ENCODE results near the gene PHIP. TPM values are rescaled to one million over a fixed set of nuclear protein-coding genes. Genes with fewer than 3 reads are reported as not detected.

PHIP gene
- total RNA-seq, 1 donor from 2014 or later = 44.6 TPM

DNA sequence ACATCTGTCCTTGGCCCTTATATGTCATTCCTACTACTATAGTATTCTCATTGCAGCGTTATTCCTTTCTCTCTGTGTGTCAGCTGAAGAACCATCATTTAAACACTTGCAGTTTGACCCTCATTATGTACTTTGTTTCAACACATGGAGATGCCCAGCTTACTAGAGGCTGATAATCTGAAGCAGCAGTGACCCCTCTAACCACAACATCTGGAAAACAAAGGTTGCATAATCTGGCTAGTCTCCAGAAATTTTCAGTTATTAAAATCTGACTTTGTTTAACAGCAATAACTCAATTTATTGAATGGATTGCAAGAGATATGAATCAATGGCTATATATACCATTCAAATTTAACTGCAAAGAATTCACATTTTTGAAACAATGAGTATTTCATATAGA is 6.6 kb upstream of the PHIP start:
- TF ChIP-seq, protein P1, sequence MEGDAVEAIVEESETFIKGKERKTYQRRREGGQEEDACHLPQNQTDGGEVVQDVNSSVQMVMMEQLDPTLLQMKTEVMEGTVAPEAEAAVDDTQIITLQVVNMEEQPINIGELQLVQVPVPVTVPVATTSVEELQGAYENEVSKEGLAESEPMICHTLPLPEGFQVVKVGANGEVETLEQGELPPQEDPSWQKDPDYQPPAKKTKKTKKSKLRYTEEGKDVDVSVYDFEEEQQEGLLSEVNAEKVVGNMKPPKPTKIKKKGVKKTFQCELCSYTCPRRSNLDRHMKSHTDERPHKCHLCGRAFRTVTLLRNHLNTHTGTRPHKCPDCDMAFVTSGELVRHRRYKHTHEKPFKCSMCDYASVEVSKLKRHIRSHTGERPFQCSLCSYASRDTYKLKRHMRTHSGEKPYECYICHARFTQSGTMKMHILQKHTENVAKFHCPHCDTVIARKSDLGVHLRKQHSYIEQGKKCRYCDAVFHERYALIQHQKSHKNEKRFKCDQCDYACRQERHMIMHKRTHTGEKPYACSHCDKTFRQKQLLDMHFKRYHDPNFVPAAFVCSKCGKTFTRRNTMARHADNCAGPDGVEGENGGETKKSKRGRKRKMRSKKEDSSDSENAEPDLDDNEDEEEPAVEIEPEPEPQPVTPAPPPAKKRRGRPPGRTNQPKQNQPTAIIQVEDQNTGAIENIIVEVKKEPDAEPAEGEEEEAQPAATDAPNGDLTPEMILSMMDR (conservative IDR thresholded peaks at IDR 0.05) = no peak
- no peak for DNase-seq (ENCODE audit: extremely low spot score, unreplicated experiment)
- Mint-ChIP-seq H3K27ac (no peak overlapping the region), H3K36me3 (no peaks in the 10 kb centered on the region), H3K4me1 (ENCODE audit: unreplicated experiment) (peaks cover 7% of the 10 kb centered on the region), H3K27me3 (peaks cover 7% of the 10 kb centered on the region), H3K9me3 (no peaks in the 10 kb centered on the region), H3K4me3 (no peak overlapping the region)

DNA sequence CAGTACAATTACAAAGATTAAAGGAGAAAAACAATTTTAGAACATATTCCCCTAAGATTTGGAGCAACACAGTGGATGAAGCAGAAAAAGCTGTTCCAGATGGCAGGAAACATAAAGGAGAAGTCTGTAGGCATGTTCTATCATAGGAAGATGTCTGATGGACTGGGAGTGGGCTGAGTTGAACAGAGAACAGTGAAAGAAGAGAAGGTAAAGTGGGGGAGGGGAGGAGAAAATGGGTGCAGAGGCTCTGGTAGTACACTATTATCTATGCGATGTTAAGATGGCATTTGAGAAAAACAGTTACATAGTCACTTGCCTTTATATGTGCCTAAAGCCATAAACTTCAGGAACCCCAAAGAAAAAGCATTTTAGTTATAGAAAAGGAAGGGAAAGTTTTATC is 4.2 kb upstream of the PHIP start:
- Mint-ChIP-seq H3K27ac (no peak overlapping the region), H3K4me3 (no peak overlapping the region), H3K27me3 (peaks cover 8% of the 10 kb centered on the region), H3K4me1 (ENCODE audit: unreplicated experiment) (peaks cover 9% of the 10 kb centered on the region), H3K36me3 (no peaks in the 10 kb centered on the region), H3K9me3 (no peaks in the 10 kb centered on the region)
- TF ChIP-seq, protein P1 (conservative IDR thresholded peaks at IDR 0.05) = no peak
- DNase-seq (ENCODE audit: extremely low spot score, unreplicated experiment) = no peak

DNA sequence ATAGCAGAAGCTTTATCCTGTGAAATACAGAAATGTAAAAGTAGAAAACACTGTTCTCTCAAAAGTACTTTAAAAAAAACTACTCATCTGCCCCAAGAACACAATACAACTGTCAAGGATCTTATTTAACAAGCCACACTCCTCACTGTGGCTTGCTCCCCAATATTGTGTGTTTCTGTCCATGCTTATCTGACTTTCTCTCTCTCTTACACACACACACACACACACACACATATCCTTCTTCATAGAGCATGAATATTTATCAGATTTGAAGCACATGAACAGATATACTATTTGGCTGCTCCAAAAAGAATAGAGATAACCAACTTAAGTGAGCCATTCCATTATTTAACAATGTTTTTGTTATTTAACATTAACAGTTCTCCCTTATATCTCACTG is 3.6 kb upstream of the PHIP start:
- Mint-ChIP-seq H3K36me3 (no peaks in the 10 kb centered on the region), H3K27ac (no peak overlapping the region), H3K4me3 (no peak overlapping the region), H3K27me3 (peaks cover 8% of the 10 kb centered on the region), H3K9me3 (no peaks in the 10 kb centered on the region), H3K4me1 (ENCODE audit: unreplicated experiment) (peaks cover 9% of the 10 kb centered on the region)
- DNase-seq (ENCODE audit: extremely low spot score, unreplicated experiment) = no peak
- TF ChIP-seq, protein P1 (conservative IDR thresholded peaks at IDR 0.05) = no peak

DNA sequence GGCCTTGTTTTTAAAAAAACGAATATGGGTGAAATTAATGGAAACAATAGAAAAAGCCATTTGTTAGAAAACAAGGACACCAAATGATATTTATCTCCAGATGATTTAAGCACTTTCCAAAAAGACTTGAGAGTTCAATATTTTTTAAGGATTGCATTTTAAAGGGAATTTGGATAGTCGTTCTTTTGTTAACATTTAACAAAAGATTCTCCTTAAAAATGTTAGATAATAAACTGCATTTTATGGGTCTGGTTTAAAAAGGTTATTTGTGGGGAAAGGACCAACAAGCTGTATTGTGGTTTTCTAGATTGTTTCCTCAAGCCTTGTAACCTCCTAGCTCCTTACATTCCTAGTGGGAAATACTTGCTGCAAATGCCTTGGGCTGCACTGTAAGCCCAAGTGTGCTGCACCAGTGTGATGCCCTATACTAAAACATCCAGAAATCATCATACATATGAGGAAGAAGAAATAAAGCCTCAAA is 1.5 kb upstream of the PHIP start:
- H3K27ac Mint-ChIP-seq = peak overlapping the region; percentile 99
- H3K9me3 Mint-ChIP-seq = no peaks in the 10 kb centered on the region
- peaks cover 26% of the 10 kb centered on the region for H3K4me1 Mint-ChIP-seq (ENCODE audit: unreplicated experiment)
- H3K36me3 Mint-ChIP-seq = peaks cover 7% of the 10 kb centered on the region
- TF ChIP-seq, protein P1 (conservative IDR thresholded peaks at IDR 0.05) = no peak
- peaks cover 8% of the 10 kb centered on the region for H3K27me3 Mint-ChIP-seq
- no peak for DNase-seq (ENCODE audit: extremely low spot score, unreplicated experiment)
- peak overlapping the region; percentile 97 for H3K4me3 Mint-ChIP-seq

DNA sequence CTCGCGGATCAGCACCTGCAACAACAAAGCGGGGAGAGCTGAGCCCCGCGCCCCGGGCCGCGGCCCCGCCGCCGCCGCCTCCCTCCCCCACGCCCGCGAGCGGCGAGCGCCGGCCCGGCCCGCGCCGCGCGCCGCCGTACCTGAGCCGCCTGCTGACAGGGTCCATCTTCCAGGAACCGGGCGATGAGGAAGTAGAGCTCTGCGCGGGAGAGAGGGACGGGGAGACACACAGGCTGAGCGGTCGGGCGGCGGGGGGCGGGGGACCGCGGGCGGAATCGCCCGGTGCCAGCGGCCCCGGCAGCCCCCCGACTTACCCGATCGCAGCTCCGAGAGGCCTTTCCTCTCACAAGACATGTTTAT is 359 bp downstream of the PHIP start:
- Mint-ChIP-seq H3K4me1 (ENCODE audit: unreplicated experiment) (peaks cover 32% of the 10 kb centered on the region), H3K27ac (peak overlapping the region; percentile 99), H3K4me3 (peak overlapping the region; percentile 97), H3K27me3 (peaks cover 4% of the 10 kb centered on the region), H3K9me3 (no peaks in the 10 kb centered on the region), H3K36me3 (peaks cover 8% of the 10 kb centered on the region)
- no peak for DNase-seq (ENCODE audit: extremely low spot score, unreplicated experiment)
- TF ChIP-seq, protein P1 (conservative IDR thresholded peaks at IDR 0.05) = no peak
